GM18511 (cell line): Measurements from ENCODE around the gene ZNF215.
A peak's percentile ranks its signal among the peaks of the same experiment; 100 is the strongest.
"Not testable (repeated sequence)": the region's sequence is repeated elsewhere in the genome, so short reads cannot be mapped to it uniquely, and the experiment has no call there.

Experiments used
- ATAC-seq: cut with Tn5 transposase; IDR thresholded peaks from one replicate; pipeline ENCODE4 v1.9.1; 2021; ENCODE audit warnings: mild to moderate bottlenecking, moderate library complexity; ENCODE audit not compliant: unreplicated experiment

Gene ZNF215

DNA sequence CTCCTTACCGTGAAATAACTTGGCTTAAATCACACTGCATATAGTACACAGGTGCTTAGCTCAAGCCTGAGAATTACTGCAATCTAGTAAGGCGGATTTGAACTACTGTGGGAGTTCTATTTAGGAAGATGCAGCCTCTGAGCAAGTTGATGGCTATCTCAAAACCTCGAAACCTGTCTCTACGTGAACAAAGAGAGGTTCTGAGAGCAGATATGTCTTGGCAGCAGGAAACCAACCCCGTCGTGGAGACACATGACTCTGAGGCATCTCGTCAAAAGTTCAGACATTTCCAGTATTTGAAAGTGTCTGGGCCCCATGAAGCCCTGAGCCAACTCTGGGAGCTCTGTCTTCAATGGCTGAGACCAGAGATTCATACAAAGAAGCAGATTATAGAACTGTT is 5.9 kb downstream of the ZNF215 start:
- ATAC-seq = no peak

DNA sequence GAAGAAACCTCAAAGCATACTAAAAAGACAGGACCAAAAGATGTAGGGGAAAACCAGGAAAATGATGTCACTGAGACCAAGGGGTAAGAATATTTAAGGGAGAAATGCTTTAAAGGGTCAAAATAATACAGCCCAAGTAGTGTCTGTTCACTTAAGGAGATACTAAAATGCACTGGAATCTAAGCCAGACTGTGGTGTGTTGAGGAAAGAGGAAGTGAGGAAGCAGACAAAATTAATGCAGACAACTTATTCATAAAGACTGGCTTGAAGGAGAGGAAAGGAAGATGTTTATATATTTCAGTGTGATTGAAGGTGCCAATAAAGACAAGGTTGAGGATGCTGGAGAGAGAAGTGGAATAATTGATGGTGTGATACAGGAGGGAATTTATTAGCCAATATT is 15.7 kb downstream of the ZNF215 start:
- ATAC-seq = no peak

DNA sequence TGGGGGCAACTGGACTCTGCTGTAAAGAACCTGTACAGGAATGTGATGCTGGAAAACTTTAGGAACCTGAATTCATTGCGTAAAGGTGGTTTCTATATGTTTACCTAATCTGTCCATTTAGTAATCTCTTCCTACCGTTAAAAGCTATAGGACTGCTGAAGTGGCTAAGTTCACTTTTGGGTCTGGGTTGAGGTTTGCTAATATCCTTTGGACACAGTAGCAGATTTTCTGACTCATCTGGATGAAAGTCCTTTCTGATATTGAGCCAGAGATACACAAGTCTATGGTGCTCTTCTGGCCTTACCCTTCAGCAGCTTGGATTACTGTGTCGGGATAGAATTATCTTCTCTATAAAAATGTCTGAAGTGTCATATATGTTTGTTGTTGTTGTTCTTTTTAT is 16.9 kb downstream of the ZNF215 start:
- no peak for ATAC-seq

DNA sequence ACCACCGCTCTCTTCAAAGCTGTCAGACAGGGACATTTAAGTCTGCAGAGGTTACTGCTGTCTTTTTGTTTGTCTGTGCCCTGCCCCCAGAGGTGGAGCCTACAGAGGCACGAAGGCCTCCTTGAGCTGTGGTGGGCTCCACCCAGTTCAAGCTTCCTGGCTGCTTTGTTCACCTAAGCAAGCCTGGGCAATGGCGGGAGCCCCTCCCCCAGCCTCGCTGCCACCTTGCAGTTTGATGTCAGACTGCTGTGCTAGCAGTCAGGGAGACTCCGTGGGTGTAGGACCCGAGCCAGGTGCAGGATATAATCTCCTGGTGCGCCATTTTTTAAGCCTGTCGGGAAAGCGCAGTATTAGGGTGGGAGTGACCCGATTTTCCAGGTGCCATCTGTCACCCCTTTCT is 28.0 kb downstream of the ZNF215 start:
- ATAC-seq = not testable (repeated sequence)

DNA sequence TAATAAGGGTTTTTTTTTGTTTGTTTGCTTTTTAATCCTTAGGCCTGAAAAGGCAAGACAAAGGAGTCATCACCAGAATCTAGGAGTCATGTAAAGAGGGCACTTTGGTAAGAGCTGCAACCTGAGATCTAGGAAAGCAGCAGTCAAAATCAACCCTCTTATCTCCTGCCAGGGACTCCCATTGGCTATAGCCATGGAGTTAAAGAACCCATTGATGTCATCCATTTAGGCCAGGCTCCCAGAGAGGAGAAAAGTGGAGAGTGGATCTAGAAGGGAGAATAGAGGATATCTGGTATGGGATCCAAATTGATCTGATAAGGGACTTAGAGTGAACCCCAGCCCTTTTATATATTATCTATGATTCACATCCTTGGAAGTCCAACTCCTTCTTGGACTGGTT is 35.9 kb downstream of the ZNF215 start:
- ATAC-seq = no peak

DNA sequence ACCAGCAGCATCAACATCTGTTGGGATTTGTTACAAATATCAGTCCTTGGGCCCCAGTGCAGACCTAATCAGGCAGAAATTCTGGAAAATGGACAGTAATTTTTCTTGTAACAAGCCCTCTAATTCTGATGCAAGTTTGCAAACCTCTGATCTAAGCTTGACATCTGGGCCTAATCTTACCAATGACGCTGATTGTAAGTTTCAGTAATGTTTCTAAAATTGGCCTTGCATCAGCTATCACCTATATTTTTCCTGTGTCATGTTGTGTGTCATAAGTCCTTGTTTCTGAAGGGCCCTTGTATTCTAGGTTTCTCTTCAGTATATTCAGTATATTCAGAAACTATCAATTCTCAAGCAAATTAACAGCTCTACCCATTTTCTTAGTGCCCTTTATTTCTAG is 36.4 kb downstream of the ZNF215 start:
- ATAC-seq = peak; percentile 80

DNA sequence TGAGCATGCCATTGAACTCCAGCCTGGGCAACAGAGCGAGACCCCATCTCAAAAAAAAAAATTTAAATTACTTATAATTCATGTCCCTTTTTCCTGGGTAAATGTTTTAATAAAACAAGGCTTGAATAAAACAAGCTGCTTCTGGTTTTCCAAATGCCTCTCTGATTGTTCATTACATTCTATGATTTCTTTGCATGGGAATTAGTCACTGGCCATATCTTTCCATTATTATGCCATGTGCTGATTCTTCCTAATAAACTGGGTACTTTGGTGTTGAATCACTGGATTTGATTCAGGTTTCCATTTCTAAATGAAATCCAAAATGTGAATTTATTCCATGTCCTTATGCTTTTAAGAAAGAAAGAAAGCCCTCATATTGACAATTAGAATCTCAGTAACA is 42.6 kb downstream of the ZNF215 start:
- no peak for ATAC-seq

DNA sequence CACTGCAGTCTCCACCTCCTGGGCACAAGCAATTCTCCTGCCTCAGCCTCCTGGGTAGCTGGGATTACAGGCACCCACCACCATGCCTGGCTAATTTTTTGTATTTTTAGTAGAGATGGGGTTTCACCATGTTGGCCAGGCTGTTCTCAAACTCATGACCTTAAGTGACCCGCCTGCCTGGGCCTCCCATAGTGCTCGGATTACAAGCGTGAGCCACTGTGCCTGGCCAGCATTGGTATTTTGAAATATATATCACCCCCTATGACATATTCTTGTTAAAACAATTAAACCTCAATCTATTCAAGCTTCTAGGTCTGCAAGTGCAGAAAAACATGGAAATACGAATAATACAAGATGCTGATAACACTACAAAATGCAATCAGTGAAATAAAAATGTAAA is 43.6 kb downstream of the ZNF215 start:
- not testable (repeated sequence) for ATAC-seq

DNA sequence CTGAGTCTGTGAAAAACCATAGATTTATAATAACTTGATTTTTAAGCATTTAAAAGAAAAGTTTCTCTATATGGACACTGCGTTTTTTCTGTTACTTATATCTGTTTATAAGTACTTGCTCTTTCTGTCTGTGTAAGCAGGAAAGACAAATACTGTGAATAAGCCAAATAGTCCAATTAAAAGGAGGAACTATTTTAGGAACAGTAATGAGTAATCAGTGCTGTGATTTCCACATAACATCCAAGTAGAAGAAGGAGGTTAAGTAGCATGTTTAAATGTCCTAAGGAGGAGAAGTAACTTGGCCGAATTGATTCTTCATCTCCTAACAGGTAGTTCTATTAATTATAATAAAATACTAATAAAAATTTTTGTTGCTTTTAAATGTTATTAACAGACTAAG is 53.1 kb downstream of the ZNF215 start:
- no peak for ATAC-seq

DNA sequence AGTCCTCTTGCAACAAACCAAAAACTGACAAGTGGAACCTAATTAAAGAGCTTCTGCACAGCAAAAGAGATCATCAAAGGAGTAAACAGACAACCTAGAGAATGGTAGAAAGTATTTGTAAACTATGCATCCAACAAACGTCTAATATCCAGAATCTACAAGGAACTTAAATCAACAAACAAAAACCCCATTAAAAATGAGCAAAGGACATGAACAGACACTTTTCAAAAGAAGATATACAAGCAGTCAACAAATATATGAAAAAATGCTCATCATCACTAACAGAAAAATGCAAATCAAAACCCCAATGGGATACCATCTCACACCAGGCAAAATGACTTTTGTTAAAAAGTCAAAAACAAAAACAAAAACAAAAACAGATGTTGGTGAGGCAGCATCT is 60.3 kb downstream of the ZNF215 start:
- no peak for ATAC-seq

DNA sequence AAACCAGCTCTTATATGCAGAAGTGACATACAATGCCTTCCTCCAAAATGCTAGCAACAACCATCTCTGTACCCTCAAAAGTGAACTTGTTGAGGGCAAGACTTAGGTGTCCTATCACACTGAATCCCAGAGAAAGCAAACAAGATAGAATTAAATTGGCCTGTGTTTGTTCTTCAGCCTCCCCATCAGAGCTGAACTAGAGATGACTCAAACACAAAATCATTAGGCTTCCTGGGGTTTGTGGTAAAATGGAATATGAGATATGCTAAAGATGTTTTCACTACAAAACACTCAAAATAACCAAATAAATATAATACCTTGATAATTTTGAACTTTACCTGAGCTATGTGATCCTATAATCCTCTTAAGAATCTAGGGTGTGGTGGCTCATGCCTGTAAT is 62.3 kb downstream of the ZNF215 start:
- ATAC-seq = no peak

DNA sequence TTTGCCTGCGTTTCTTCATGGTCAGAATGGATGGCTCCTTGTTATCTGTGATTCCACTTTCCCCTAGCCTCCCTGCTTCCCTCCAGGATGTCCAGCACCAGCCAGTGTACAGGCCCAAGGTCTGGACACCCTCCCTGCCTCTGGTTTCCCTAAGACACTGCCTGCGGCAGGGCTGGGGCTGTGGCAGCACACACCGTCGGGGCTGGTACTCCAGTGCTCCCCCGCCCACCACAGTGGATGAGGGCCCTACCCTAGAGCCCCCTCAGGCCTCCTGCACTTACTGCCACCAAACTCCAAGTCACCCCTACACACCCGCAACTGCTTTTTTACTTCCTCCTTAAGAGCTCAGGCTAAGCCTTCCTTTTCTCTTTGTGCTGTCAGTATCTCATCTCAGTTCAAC is 65.0 kb downstream of the ZNF215 start:
- ATAC-seq = no peak

DNA sequence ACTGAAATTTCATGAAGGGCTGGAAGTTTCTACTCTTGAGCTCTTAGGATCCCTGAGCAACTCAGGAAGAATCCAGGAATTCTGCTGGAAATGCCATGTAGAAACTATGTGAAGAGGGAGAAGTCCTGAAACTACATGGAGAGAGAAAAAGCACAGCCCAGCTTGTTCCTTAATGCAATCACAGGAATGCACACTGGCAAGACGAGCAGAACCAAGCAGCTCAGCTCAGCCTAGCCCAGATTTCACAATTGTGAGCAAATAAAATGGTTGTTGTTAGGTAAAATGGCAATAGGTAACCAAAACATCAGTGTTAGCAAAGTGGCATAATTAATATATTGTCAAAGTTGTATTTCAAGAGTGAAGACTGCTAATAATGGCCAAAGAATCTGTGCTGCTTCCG is 65.8 kb downstream of the ZNF215 start:
- ATAC-seq = no peak

DNA sequence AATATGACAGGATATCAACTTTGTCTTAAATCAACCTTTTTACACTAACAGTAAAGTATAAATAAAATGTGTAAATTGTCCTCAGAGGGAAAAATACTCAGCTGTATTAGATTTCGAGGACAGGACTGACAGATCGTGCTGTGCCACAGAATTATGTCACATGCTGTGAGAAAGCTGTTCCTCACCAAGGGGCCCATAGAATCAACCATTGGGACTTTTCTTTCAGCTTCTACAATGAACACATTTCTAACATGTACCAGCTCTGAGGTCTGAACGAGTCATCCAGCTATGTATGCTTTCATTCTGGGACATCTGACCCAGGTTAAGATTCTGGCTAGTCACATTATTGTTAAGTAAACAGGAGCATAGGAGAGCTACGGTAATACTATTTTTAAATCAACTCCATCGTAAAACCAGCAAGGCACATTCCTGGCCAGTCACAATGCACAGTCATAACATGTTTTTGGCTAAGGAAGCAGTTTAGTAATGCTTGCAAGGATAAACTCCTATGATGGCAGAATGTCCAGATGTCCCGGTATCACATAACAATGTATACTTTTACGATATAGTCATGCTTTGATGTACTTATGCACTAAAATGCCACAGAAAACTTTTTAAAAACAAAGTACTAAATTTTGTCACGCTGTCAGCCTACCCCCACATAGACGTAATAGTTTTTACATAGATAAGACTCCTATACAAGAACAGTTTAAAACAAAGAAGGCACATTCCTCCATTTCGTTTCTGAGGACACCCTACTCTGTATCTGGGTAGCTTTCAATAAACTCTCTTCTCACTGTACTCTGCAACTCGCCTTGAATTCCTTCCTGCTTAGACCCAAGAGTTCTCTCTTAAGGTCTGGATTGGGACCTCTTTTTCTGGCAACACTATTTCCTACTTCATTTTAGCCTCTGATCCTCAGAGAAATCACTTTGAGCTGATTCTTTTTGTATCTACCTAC is 66.5 kb downstream of the ZNF215 start:
- no peak for ATAC-seq

DNA sequence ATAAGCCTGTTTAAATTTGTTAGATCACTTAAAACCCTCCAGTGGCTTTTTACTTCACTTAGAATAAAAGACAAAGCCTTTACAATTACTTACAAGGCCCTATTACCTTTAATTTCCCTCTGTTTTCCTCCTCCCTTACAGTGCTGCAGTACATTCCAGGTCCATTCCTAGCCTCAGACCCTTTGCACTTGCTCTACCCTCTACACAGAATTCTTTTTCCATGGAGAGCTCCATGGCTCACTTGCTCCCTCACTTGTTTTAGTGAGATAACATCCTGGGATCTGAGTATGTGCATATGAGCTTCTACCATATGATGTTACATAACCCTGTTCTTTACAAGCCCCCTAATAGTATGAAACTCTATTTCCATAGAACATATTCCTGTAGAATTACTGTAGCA is 69.5 kb downstream of the ZNF215 start:
- ATAC-seq = no peak

DNA sequence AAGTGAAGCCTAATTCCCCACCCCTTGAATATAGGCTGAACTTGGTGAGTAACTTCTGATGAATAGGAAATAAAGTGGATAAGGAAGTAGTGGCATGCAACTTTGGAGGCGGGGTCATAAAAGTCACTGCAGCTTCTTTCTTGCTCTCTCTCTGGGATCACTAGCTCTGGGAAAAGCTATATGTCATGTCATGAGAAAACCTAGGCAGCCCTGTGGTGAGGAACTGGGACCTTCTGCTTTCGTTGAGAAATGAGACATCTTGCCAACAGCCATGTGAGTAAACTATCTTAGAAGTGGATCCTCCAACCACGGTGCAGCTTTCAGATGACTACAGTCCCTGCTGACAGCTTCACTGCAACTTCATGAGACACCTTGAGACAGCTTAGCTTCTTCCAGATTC is 78.3 kb downstream of the ZNF215 start:
- no peak for ATAC-seq
